Endometrium (tissue), 2 donors: ENCODE results near the gene CCDC102A.
"Not testable (repeated sequence)": the region's sequence is repeated elsewhere in the genome, so short reads cannot be mapped to it uniquely, and the experiment has no call there.

ENCODE experiments used
- FAIRE-seq: peaks from 2 replicates; lab custom pipeline; 2012; peaks lifted over from hg19 to GRCh38; lab: Jason Lieb, UNC
- donor health status: control.
- donor health status: control.

Gene CCDC102A

DNA sequence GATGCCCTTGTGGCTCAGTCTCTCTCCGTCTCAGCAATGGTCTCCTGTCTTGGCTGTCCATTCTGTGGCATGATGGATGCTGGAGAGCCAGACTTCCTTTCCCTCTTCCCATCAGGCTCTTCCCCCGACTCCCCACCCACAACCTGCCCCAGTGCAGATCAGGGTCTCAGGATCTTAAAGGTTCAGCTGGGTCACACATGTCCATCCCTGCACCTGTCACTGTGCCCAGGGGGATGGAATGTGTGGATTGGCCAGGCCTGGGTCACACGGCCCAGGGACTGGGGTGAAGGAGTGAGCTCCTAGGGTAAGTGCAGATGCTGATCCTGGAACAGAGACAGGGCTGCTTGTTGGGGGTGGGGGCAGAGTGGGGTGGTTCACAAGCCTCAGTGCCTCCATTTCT is 29.1 kb upstream of the CCDC102A start:
- FAIRE-seq: no peak

- FAIRE-seq: no peak
Observed at GRCh38 chr16:57564571-57565270, 28.4 kb upstream of the CCDC102A start.

DNA sequence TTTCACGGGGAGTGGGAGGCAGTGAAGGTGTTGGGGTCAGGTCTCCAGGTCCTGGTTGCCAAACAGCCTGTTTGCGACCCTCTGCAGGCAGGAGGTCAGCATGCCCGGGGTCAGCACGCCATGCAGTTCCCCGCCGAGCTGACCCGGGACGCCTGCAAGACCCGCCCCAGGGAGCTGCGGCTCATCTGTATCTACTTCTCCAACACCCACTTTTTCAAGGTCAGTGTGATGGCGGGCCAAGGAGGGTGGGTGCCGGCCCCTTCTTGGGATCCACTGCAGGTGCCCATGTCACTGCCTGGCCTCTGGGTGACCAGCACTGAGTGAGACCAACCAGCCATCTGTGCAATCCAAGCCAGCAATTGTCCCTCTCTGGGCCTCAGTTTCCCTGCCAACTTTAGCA is 27.4 kb upstream of the CCDC102A start:
- no peak for FAIRE-seq

- no peak for FAIRE-seq
Observed at GRCh38 chr16:57563487-57563750, 27.0 kb upstream of the CCDC102A start.

DNA sequence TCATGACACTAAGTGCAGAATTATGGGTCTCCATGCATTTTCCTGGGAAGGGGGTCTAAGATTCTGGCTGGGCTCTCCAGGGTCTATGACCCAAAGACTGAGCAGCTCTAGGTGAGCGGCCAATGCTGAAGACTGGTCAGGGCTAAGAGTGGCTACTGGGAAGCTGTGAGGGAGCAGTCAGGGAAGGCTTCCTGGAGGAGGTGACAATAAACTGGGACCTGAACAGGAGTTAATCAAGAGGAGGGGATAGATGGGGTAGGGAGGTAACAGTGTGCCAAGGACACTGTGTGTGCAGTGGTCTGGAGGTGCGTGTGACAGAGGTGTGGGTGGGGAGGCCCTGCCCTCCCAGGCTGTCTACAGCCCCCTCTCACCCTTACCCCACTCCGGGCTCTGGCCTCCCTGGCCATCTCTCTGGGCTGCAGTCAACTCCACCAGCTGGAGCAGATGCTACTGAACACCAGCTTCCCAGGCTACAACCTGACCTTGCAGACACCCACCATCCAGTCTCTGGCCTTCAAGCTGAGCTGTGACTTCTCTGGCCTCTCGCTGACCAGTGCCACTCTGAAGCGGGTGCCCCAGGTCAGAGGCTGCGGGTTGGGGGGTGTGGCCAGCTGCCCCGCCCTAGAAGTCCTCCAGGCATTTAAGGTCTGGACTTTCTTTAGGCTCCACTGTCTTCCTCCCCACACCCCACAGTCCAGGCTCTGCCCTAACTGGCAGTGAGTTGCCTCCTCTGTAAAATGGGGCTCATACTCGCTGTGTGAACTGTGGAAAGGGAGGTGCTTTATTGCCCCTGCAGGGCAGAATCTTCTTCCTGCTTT is 26.5 kb upstream of the CCDC102A start:
- FAIRE-seq: no peak

- FAIRE-seq: no peak
Observed at GRCh38 chr16:57562066-57562465, 25.7 kb upstream of the CCDC102A start.

DNA sequence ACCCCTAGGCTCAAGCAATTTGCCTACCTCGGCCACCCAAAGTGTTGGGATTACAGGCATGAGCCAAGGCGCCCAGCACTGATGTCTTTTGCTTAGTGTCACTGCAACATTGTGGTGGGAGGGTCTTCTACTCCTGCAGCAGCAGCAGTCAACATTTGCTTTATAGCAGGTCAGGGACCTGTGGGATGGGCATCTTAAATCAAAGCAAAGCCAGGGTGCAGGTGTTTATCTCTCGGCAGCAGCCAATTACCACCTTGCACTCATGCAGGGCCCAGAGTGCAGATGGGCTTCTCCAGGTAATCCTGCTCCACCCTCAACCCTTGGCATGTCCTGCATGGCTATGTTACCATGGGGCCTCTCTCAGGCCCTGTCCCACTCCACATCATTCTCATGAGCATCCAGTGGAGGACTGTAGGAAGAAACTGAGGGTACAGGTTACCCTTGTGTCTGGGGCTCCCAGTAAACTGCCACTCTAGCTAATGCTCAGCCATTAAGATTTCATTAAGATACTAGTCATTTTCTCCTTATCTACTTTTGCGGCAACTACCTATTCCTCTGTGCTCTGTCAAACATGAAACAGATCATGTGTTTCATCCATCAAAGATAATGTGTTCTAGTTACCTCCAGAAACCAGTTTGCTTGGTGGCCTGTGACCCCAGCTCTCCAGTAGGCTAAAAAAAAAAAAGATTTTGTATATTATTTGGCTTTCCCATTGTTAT is 22.9 kb upstream of the CCDC102A start:
- FAIRE-seq: no peak

- FAIRE-seq: no peak
Observed at GRCh38 chr16:57556941-57557541, 20.7 kb upstream of the CCDC102A start.

DNA sequence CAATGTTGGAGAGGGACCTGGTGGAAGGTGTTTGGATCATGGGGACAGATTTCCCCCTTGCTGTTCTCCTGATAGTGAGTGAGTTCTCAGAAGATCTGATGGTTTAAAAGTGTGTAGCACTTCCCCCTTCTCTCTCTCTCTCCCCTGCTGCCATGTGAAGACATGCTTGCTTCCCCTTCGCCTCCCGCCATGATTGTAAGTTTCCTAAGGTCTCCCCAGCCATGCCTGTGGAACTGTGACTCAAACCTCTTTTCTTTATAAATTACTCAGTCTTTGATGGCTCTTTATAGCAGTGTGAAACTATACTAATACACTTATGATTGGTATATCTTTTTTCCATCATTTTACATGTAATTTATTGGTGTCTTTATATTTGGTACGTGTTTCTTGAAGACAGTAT is 19.5 kb upstream of the CCDC102A start:
- no peak for FAIRE-seq

DNA sequence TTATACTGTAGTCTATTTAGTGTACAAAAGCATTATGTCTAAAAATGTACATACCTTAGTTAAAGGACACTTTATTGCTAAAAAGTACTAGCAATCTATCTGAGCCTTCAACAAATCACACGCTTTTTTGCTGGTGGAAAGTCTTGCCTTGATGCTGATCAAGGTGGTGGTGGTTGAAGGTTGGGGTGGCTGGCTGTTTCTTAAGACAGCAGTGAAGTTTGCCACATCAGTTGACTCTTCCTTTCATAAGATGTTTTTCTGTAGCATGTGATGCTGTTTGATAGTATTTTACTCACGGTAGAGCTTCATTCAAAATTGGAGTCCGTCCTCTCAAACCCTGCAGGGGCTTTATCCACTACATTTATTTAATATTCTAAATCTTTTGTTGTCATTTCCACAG is 14.7 kb upstream of the CCDC102A start:
- FAIRE-seq: no peak

- FAIRE-seq: no peak
Observed at GRCh38 chr16:57549730-57550129, 13.4 kb upstream of the CCDC102A start.

DNA sequence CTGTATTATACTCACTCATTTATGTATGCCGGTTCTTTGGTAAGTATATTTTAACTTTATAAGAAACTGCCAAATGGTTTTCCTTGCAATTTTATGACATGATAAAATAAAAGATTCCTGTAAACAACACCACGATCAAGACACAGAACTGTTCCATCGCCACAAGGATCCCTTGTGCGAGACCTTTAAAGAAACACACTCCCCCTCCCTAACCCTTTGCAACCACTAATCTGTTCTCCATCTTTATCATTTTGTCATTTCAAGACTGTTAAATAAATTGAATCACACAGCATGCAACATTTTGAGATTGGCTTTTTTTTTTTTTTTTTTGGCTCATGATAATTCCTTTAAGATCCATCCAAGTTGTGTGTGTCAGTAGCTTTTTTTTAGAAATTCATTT is 12.0 kb upstream of the CCDC102A start:
- no peak for FAIRE-seq

- not testable (repeated sequence) for FAIRE-seq
Observed at GRCh38 chr16:57547524-57547923, 11.2 kb upstream of the CCDC102A start.

DNA sequence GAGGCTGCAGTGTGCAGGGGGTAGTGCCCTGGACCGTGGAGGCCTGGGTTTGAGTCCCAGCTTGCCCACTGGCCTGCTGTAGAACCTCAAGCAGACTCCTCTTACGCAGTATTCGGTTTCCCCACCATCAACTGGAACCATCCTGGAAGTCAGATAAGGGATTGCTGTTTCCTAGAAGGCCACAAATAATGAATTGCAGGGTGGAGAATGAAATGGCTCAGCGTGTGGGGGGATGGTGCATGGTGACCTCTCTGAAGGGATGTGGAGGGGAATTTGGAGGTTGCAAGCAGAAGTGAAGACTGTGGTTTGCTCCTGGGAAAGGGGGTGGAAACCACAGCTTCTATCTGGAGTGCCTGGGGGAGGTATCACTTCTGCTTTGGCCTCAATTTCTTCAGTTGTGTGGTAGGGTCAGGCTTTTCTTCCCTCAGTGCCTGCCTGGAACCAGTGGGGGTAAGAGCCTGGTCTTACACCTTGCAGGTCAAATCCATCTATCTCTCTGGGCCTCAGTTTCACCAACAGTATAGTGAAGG is 7.8 kb upstream of the CCDC102A start:
- FAIRE-seq: no peak

GRCh38 chr16:57541754-57542435 is 5.5 kb upstream of the CCDC102A start:
- no peak for FAIRE-seq

DNA sequence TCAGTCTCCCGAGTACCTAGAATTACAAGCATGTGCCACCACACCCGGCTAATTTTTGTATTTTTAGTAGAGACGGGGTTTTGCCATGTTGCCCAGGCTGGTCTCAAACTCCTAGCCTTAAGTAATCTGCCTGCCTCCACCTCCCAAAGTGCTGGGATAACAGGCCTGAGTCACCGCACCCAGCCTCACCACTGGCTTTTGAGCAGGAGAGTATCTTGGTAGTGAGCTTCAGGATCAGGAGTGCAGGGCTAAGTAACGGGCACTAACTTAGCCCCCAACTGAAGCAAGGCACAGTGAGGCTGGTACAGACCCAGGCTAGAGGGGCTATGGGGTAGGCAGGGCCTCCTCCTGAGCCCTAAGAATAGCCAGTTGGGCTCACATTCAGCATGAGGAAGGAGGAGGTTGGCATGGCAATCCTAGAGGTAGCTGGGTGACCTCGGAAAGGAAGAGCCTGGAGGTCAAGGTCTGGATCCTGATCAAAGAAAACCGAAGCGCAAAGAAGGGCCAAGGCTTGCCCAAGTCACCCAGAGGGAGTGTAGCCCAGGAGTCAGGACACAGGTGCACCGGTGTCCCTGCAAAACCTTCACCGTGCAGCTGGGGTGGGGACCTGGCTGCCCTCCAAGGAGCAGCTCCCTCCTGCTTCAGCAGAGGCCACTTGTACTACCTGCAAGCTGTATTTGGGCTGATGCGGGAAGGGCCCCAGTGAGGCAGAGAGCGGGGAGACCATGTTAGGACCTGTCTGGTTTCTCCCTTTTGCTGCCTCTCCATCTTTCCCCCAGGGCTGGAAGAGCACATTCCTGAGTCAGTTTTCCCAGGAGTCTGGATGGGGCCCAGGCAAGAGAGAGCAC is 4.8 kb upstream of the CCDC102A start:
- no peak for FAIRE-seq

DNA sequence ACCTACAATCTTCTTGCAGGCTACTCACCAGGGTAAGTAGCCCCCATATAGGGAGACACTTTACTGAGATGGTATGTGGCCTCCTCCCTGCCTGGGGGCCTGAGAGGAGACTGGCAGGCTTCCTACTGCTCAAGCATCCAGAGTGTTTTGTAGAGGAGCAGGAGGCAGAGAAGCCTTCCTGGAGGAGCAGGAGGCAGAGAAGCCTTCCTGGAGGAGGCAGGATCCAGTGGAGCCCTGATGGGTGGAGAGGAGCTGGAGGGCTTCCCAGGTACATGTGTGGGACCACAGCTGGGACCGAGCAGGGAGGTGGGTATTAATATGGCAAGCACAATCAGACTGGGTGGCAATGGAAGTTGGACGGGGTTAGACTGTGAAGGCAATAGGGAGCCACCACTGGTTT is 4.0 kb upstream of the CCDC102A start:
- no peak for FAIRE-seq

DNA sequence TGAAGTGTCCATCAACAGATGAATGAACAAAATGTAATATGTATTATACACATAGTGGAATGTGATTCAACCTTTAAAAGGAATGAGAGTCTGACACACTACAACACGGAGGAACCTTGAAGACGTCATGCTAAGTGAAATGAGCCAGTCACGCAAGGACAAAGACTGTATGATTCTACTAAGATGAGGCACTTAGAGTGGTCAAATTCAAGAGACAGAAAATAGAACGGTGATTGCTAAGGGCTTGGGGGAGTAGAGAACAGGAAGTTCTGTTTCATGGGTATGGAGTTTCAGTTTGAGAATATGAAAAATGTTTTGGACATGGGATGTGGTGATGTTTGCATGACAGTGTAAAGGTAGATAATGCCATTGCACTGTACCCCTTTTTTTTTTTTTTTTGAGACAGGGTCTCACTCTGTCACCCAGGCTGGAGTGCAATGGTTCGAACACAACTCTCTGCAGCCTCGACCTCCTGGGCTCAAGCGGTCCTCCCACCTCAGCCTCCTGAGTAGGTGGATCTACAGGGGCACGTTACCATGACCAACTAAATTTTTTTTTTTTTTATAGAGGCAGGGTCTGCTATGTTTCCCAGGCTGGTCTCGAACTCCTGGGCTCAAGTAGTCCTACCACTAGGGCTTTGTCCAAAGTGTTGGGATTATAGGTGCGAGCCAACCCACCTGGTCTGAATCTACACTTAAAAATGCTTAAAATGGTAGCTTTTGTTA is 2.9 kb upstream of the CCDC102A start:
- no peak for FAIRE-seq

DNA sequence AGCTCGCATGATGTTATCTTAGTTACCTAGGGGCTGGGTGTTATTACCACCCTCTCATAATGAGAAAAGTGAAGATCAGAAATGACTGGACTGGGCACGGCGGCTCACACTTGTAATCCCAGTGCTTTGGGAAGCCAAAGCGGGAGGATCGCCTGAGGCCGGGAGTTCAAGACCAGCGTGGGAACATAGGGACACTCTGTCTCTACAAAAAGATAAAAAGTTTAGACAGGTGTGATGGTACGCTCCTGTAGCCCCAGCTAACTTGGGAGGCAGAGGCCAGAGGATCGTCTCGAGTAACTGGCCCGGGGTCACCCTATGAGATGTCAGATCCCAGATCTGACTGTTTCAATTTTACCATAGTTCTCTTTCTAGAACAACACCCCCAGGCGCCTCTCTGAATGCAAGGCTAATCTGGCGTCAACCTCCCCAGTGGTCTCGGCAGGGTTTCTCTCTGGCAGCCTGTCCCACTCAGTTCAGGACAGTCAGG is 1.9 kb upstream of the CCDC102A start:
- no peak for FAIRE-seq

DNA sequence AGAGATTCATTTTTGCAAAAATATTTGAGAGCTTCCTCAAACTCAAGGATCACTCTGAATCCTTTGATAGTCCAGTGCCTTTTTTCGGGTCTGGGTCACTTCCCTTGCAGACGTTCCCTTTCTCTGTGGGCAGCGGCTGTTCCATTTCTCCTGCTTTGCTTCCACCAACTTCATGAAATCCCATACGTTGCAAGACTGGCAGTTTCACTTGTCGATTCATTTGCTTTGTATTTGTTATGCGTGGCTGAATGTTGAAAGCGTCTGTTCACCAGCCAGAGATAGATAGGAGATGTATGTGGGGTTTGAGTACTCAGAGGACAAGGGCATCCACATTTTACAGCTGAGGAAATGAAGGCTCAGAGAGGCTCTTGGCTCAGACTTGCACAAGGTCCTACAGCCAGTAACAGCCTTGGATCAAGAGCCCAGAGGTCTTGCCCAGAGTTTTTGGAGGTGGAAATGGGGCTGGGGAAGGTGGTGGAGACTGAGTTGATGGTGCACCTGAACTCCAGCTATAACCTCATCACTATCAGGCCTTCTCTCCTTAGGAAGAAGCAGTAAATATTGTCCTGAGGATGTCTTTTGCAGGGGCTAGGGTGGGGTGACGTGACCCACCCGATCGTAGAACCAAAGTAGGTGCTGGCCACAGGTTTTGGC is 1.3 kb upstream of the CCDC102A start:
- no peak for FAIRE-seq
